Activated CD4-positive, alpha-beta T cell treated with anti-CD3 and anti-CD28 coated beads, Interleukin-2, amount 50 U/mL, for 48 hours (primary cell): Measurements from ENCODE around the gene TMEM150C.

ENCODE experiments used
- DNase-seq, 2 experiments: peaks; one replicate each; pipeline ENCODE4 v3.0.0-alpha.2; 2020

The TMEM150C gene

DNA sequence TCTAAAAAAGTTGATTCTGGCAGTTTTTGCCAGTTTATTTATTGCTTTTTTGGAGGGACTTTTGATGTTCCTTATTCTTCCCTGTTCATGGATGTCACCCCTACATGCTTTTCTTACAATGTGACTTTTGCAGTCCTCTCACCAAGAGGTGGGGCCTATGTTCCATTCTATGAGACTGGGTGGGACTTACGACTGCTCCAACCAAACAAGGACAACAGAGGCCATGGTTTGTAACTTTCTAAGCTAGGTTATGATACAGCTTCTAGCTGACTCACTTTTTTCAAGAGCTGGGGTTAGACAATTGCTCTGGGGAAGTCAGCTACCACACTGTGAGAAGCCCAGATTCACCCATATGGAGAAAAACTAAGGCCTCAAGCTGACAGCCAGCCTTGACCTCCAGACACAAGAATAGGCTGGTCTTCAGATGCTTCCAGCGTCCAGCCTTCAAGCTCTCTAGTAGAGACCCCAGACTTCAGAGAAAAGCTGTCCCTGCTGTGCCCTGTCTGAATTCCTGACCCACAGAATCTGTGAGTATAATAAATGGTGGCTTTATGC lies 91.9 kb downstream of the TMEM150C start:
- no peak for DNase-seq

DNA sequence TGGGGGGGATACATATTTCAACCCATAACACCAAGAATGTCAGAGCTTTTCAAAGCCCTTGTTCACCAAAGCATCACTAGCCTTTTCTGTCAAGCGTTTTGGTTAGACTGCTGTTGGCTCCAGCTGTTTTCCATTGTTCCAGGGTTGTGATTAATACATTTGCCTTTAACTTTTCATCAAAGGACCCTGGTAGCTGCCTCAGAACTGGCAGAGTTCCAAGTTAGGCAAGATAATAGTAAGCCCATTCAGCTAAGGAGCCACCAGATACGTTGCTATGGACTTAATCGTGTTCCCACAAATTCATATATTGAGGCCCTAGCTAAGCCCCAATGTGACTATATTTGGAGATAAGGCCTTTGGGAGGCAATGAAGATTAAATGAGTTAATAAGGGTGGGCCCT lies 94.3 kb downstream of the TMEM150C start:
- DNase-seq: no peak

DNA sequence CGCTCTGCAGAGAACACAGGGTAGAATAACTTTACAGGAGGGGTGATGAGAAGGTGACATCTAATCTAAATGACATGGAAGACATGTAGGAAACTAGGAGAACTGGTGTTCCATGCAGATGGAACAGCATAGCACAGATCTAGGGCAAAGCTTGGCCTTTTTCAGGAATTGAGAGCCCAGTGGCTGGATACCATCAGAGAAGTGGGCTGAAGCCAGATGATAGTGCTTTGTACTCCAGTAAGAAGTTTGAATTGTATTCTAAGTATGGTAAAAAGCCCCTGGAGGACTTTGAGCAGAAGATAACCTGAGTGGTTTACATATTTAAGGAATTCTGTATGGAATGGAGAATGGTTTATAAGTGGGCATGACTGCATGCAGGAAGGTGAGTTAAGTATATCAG lies 98.6 kb downstream of the TMEM150C start:
- no peak for DNase-seq

DNA sequence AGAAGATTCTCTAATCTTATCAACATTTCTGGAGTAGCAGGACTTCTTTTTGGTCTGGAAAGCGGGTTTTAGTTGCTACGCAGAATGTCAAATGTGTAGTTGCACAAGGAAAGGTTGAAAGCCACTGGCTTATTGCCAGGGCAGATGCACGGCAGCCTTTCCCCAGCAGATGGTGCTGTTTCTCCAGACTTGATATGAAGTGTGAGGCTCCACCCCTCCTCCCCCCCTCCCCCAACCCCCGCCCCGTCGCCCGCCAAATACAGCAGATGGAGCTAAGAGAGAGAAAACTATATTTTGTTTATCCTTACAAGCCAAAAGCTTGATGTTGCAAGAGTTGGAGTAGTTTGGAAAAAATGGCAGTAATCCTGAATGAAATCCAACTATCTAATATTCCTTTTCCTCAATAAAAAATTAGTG lies 99.4 kb downstream of the TMEM150C start:
- peak; percentile 90 to 92 for DNase-seq

DNA sequence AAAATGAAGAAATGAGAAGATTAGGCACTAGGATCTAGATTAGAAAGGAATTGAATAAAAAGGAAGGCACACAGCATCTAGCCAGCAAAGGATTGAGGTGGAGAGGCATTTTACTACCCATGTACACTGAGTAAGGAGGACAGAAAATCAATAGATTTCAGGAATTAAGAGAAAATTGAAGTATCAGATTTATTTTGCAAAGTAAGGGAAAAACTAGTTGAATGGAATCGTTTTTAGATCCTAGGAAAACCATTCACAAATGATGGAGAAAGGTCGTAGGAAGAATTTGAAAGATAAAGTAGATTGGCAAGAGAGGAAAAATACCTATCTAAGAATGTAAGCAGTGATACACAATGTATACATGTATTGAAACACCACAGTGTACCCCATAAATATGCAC lies 100.1 kb downstream of the TMEM150C start:
- no peak for DNase-seq

DNA sequence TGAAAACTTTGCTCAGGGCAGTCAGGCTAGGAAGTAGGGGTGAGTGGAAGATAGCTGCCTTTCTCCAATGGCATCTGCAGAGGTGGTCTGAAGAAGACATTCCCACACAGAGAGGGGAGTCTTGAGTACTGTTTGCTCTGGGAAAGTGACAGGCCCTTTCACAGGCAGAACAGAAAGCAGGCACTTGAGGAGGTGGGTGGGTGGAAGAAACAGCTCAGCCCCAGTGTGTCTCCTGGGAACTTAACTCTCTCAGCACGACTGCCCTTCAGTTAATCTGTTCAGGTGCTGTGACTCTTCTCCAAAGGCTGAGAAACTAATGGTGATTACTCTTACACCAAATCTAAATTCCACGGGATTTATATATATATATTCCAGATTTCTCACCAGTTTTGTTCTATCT lies 103.1 kb downstream of the TMEM150C start:
- no peak for DNase-seq

DNA sequence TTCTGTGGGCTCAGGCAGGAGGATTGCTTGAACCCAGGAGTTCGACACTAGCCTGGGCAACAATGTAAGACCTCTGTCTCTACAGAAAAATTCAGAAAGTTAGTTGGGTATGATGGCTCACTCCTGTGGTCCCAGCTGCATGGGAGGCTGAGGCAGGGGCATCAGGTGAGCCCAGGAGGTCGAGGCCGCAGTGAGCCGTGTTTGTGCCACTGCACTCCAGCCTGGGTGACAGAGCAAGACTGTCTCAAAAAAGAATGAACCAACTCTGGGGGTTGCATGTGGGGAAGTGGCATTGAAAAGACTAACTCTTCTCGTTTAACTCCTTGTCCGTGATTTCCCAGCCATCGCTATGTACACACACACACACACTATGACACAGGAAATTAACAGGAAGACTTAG lies 104.5 kb downstream of the TMEM150C start:
- no peak for DNase-seq

DNA sequence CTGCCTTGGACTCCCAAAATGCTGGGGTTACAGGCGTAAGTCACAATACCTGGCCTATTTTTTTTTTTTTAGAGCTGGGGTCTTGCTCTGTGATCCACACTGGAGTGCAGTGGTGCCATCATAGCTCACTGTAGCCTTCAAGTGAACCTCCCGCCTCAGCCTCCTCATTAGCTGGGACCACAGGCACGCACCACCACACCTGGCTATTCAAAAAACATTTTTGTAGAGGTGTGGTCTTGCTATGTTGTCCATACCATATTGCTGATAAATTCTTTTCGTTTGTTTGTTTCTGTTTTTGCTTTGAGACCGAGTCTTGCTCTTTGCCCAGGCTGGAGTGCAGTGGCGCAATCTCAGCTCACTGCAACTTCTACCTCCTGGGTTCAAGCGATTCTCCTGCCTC lies 109.8 kb downstream of the TMEM150C start:
- no peak for DNase-seq

DNA sequence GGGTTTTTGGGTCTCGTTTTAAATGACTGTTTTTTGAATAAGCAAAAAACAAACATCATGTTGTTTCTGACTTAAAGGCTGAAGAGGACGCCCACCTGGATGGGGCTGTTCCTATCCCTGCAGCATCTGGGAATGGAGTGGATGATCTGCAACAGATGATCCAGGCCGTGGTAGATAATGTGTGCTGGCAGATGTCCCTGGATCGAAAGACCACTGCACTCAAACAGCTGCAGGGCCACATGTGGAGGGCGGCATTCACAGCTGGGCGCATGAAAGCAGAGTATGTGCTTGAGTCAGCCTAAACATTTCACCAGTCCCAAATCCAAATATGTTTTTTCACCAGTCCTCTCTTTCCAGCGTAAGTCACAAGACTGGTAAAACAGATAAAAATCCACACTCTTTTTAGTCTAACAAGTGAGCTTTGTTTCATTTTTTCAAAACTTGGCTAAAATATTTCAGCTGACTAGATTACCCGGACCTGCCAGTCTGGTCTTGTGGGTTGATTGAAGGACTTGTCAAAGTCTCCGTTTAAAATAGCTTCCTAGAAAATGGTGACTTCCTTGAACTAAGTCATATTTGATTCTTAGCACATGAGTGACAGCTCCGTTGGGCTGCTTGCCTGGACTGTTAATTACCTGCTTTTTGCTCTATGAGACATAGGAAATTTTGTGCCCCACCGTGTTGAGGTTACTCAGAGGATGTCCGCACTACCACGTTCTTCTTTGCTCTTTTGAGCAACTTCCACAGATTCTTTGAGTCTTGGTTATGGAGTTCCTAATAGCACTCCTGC lies 110.6 kb downstream of the TMEM150C start:
- DNase-seq: no peak

DNA sequence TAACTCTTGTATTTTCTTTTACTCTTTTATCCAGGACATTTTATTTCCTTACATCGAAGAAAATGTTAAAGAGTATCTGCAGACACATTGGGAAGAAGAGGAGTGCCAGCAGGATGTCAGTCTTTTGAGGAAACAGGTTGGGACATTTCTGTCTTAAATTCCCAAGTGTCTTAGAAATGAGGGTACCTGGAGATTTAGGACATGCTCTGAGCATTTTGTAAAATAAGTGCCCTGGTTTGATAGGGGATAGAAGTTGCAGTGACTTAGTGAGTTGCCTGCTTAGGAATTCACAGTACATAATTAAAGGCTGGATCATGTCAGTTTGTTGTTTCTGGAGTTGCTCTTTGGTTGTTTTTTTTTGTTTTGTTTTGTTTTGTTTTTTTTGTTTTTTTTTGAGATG lies 113.9 kb downstream of the TMEM150C start:
- no peak for DNase-seq

DNA sequence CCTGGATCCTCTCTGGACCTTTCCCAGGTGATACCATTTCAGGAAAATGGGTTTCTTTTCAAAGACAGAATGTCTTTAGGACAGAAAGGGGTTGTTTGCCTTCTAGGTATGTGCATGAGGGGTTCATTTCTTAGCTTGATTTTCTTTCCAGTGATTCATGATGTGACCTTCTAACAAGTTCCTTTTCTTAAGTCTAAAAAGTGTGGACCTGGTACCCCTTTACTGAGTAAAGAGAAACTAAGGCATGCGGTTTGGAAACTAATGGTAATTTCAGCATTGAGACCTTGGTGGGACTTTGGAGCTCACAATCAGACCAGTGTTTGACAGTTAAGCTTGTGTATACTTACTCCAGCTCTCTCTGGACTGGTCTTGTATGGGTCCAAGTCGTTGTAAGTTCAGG lies 122.7 kb downstream of the TMEM150C start:
- DNase-seq: no peak

DNA sequence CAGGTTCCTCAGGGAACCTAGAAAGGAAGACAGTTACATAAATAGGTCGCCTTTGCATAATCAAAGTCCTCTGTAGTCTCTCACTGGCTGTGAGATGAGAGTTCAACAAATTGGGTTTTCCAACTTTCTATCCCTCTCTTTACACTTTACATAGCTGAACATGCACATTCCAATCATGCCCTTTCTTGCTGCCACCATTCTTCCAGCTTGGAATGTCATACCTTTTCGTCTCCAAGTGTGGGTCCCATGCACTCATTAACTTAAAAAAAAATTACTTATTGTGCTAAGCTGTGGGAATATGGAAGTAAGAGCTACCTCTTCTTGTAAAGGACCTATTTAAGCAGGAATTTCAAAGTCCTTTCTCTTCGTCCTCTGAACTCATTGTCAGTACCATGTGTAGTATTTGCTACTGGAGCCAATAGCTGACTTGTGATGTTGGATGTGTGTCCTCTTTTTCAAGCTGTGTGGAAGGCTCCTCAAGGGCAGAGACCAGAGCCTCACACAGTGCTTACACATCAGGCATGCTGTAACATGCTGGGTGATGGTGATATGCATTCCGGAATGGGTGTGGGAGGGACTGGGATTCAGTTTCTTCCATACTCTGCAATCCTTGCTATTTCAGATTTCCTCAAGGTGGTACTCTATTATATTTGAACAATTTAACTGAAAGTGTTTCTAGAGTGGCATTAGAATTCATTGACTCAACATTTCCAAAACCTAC lies 124.3 kb downstream of the TMEM150C start:
- no peak for DNase-seq

DNA sequence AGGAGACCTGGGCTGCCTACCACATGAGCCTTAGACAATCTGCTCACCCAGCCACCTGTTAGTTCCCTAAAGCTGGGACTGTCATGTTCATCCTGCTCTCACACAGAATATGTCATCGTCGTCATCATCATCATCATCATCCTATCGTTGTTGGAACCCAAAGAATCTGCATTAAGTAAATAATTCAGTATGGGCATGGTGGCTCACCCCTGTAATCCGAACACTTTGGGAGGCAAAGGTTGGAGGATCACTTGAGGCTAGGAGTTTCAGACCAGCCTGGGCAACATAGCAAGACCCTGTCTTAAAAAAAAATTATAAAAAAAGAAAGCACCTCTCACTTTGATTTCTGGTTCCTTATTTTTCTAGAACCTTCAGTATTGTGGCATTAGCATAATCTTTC lies 125.0 kb downstream of the TMEM150C start:
- no peak for DNase-seq

DNA sequence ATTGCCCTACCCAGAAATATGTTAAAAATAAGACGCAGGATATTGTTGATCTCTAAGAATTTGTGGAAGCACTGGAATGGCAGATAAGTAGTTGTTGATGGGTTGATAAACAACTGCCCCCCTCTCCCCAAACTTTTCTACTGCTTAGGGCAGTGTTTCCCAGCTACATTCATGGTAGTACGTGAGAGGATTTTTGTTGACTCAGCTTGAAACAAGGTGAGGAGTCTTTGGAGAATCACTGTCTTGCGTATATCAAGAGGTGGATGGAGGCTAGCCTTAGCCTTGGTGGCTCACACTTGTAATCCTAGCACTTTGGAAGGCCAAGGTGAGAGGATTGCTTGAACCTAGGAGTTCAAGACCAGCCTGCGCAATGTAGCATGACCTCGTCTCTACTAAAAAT lies 125.7 kb downstream of the TMEM150C start:
- no peak for DNase-seq

DNA sequence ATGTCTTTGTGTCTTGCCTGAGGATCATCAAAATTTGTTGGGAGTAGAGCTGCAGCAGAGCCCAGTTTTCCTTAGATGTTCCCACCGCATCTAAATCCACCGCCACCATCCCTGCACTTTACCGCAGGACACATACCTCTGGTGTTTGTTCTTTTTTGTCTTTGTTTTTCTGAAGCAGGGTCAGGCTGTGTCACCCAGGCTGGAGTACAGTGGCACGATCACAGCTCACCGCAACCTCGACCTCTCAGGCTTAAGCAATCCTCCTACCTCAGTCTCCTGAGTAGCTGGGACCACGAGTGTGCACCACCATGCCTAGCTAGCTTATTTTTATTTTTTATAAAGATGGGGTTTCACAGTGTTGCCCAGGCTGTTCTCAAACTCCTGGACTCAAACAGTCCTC lies 126.8 kb downstream of the TMEM150C start:
- DNase-seq: no peak

DNA sequence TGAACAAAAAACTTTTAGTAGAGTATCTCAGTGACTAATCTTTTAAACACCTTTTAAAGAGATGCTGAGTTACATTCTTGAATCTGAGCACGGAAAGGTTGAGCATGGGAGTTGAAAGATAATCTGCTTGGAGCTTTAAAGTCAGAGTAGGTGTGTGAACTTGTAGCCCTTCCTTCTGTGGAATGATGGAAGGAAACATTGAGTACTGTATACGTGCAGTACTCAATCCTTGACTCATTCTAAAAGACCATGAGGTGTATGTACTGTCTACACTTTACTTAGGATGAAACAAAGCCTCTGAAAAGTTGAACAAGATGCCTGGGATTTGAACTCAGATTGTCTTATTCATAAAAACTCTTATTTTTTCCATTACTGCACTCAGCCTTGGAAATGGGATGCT lies 128.0 kb downstream of the TMEM150C start:
- no peak for DNase-seq
